IPS-15b (cell line): Measurements from ENCODE around the gene MICA.
A peak's percentile ranks its signal among the peaks of the same experiment; 100 is the strongest.
"Not testable (repeated sequence)": the region's sequence is repeated elsewhere in the genome, so short reads cannot be mapped to it uniquely, and the experiment has no call there.

Experiments used
- H3K27me3 ChIP-seq: one replicate; pipeline ENCODE4 v1.6.1; 2013; ENCODE audit warnings: low read length; ENCODE audit not compliant: control insufficient read depth, insufficient read depth
- H3K36me3 ChIP-seq: one replicate; pipeline ENCODE4 v1.6.1; 2013; ENCODE audit warnings: low read length; ENCODE audit not compliant: control insufficient read depth, insufficient read depth
- H3K4me1 ChIP-seq: one replicate; pipeline ENCODE4 v1.6.1; 2013; ENCODE audit warnings: mild to moderate bottlenecking, low read length; ENCODE audit not compliant: control insufficient read depth, insufficient read depth
- H3K4me3 ChIP-seq: one replicate; pipeline ENCODE4 v1.5.1; 2013; ENCODE audit warnings: low read depth, low read length
- H3K9ac ChIP-seq: one replicate; pipeline ENCODE4 v1.6.1; 2013; ENCODE audit warnings: low read depth, mild to moderate bottlenecking, low read length
- H3K9me3 ChIP-seq: one replicate; pipeline ENCODE4 v1.6.1; 2013; ENCODE audit warnings: mild to moderate bottlenecking, low read length; ENCODE audit not compliant: control insufficient read depth, insufficient read depth

Gene MICA

DNA sequence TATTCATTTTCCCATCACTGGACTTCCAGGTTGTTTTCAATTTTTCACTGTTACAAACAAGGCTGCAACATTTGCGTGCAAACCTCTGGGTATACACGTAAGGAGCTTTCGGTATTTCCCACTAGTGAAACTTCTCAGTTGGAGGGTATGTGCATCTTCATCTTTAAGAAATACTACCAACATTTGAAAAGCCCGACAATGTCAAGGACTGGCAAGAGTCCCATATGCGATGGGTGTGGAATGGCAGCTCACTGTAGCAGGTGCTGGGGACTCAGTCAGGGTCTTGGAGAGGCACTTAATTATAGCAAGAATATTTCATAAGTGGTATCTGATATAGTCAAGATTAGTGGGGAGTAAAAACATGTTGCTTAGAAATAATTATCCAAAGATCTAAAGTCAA lies 37.5 kb upstream of the MICA start:
- Histone ChIP-seq H3K4me3 (no peak overlapping the region), H3K9ac (no peak overlapping the region), H3K9me3 (no peaks in the 10 kb centered on the region), H3K36me3 (no peaks in the 10 kb centered on the region), H3K4me1 (no peaks in the 10 kb centered on the region), H3K27me3 (peaks cover 42% of the 10 kb centered on the region)

DNA sequence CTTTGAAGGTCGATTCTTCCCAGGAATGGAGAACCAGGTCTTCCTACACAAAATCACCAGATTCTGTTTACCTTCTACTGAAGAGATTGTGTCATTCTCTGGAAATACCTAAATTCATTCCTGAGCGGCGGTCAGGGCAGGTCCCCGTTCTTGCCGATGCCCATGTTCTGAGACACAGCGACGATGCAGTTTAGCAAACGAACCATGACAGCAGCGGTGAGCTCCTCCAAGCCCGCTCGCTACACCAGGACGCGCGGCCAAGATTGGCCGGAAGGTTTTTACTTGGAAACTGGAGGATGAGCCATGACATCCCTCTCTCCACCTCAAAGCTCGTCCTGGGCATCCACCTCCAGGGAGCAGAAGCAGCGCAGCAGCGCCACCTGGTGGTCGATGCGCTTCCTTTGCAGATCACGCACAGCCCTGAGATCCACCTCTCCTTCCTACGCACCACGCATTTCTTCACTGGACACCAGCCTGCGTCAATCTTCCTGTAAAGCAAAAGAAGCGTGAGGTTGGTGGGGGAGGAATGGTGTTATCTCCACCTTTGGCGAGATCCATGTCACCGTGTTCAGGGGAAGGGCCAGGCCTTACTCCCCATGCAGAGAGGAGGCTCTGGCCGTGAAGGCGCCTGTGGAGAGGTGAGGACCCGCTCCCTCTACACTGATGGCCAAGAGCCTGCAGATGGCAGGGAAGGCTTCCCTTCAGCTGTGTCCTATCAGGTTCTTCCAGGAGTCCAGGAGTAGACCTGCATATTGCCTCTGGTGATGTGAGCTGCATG lies 36.5 kb upstream of the MICA start:
- Histone ChIP-seq H3K36me3 (no peaks in the 10 kb centered on the region), H3K4me1 (no peaks in the 10 kb centered on the region), H3K9me3 (no peaks in the 10 kb centered on the region), H3K9ac (no peak overlapping the region), H3K27me3 (peaks cover 42% of the 10 kb centered on the region), H3K4me3 (peak overlapping the region; percentile 45)

DNA sequence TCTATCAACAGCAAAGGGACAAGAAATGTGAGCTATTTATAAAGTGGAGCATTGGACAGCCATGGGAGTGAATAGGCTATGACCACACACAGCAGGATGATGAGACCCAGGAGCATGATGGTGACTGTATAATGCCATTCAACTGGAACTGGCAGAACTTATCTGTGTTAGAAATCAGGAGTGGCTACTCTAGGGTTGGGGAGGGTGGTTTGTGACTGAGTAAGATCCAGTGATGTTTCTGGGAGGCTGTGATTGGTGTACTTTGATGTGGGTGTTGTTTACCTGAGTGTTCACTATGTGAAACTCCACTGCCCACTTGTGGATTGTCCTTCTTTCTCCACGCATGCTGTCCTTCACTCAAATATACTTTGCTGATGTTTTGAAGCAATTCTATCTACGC lies 34.9 kb upstream of the MICA start:
- H3K9me3 ChIP-seq = no peaks in the 10 kb centered on the region
- H3K9ac ChIP-seq = no peak overlapping the region
- H3K27me3 ChIP-seq = peaks cover 34% of the 10 kb centered on the region
- no peaks in the 10 kb centered on the region for H3K36me3 ChIP-seq
- H3K4me1 ChIP-seq = no peaks in the 10 kb centered on the region
- H3K4me3 ChIP-seq = no peak overlapping the region

DNA sequence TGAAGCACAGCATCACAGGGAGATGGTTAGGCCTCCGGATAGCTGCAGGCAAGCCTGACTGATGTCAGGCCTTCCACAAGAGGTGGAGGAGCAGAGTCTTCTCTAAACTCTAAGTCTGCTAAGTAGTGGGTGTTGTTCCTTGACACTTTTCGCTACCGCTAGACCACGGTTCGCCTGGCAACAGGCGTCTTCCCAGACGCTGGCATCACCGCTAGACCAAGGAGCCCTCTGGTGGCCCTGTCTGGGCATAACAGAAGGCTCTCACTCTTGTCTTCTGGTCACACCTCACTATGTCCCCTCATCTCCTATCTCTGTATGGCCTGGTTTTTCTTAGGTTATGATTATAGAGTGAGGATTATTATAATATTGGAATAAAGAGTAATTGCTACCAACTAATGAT lies 29.3 kb upstream of the MICA start:
- not testable (repeated sequence) for H3K27me3 ChIP-seq, H3K4me1 ChIP-seq, H3K9ac ChIP-seq, H3K36me3 ChIP-seq, H3K9me3 ChIP-seq, H3K4me3 ChIP-seq

DNA sequence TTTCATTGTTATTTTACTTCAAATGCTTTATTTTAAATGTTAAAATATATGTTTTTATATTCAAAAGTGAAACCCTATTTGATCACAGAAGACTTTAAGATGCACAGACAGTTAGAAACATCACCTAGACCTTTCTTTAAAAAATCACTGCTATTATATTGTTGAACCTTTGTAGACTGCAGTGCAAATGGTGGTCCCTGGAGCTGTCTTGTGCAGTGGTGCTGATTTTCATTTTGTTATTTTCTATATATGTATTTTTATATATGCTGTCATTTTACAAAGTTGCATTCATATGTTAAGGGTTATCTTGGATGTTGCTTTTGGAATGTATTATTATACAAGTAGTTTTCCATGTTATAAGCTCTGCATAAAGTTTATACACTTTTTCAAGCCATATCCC lies 27.7 kb upstream of the MICA start:
- H3K9me3 ChIP-seq = no peaks in the 10 kb centered on the region
- H3K36me3 ChIP-seq = no peaks in the 10 kb centered on the region
- peaks cover 3% of the 10 kb centered on the region for H3K27me3 ChIP-seq
- no peak overlapping the region for H3K4me3 ChIP-seq
- H3K9ac ChIP-seq = no peak overlapping the region
- H3K4me1 ChIP-seq = no peaks in the 10 kb centered on the region

DNA sequence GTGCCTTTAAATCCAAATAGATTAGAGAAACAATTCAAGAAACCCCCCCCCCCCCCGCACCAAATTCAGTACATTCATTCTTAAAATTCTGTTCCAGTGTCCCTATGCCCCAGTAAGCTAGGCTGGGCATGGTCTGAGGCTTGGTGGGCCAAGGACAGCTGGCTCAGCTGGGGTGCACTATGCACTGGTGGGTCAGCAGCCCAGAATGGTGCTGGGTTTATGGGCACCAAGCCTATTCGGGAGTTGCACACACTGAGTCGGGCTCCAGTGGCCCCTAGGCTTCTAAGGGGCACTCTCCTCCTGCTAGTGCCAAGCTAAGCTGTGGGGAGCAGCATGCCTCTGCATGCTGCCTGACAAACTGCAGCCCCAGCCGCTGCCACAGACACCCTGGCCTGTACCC lies 26.4 kb upstream of the MICA start:
- Histone ChIP-seq H3K9ac (no peak overlapping the region), H3K36me3 (no peaks in the 10 kb centered on the region), H3K4me3 (no peak overlapping the region), H3K27me3 (peaks cover 3% of the 10 kb centered on the region), H3K4me1 (no peaks in the 10 kb centered on the region), H3K9me3 (no peaks in the 10 kb centered on the region)

DNA sequence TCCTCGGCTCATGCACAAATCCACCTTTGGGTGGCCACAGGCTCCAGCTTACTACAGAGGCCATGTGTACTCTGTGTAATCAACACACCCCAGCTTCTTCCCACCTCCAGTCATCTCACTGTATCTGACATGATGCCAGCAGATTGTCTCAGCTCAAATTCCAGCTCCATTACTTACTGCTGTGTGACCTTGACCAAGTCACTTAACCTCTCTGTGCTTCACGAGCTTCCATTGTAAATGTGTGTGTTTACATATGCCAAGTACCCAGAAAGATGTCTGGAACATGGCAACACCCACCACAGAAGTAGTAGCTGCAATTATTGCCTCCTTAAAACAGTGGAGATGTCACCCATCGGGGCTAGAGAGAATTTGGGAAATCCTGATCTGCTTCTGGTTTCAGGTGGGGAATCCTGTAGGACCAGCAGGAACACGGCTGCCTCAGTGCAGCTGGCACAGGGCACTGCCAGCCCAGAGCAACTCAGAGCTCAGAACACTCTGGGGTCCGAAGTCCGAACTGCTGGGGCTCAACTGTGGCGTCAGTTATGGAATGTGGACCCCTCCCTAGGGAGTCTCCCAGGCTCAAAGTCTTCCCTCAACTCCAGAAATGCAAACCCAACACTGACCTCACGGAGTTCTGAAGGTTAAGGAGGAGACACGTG lies 25.2 kb upstream of the MICA start:
- Histone ChIP-seq H3K4me3 (no peak overlapping the region), H3K27me3 (peaks cover 3% of the 10 kb centered on the region), H3K4me1 (no peaks in the 10 kb centered on the region), H3K9me3 (no peaks in the 10 kb centered on the region), H3K36me3 (no peaks in the 10 kb centered on the region), H3K9ac (no peak overlapping the region)

DNA sequence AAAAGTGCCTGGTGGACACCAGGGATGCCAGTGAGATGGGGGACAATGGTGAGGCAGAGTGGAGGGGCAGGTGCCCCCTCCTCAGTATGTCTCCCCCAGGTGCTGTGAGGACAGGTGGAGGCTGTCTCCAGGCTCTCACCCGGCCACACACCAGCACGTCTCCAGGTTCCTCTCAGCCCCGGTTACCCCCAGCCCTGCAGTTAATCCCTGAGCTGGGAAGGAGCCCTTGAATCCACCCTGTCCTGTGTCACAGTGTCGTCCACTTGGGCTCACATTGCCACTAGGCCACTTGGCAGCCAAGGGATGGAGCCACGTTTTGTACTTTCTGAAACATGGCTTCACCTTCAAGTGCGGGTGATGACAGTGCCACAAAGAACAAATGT lies 24.7 kb upstream of the MICA start:
- H3K27me3 ChIP-seq = peaks cover 3% of the 10 kb centered on the region
- no peak overlapping the region for H3K9ac ChIP-seq
- H3K36me3 ChIP-seq = no peaks in the 10 kb centered on the region
- H3K4me3 ChIP-seq = no peak overlapping the region
- no peaks in the 10 kb centered on the region for H3K4me1 ChIP-seq
- H3K9me3 ChIP-seq = no peaks in the 10 kb centered on the region

DNA sequence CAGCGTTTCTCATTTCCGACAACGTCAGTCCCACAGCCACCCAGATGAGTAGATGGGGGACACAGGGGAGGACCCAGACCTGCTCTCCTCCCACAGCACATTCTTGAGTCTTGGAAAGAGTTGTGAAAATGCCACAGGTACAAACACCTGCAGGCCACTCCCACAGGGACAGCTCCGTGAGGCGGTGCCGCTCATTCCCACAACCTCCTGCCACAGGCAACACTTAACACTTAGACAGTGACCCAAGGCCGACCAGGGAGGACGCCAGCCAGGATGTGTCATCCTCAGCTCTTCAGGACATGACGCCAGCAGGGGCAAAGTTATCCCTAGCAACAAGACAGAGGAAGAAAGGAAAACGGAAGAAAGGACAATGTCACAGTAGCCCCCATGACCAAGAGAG lies 23.5 kb upstream of the MICA start:
- Histone ChIP-seq H3K27me3 (peaks cover 3% of the 10 kb centered on the region), H3K4me1 (no peaks in the 10 kb centered on the region), H3K4me3 (no peak overlapping the region), H3K9ac (no peak overlapping the region), H3K36me3 (no peaks in the 10 kb centered on the region), H3K9me3 (no peaks in the 10 kb centered on the region)

DNA sequence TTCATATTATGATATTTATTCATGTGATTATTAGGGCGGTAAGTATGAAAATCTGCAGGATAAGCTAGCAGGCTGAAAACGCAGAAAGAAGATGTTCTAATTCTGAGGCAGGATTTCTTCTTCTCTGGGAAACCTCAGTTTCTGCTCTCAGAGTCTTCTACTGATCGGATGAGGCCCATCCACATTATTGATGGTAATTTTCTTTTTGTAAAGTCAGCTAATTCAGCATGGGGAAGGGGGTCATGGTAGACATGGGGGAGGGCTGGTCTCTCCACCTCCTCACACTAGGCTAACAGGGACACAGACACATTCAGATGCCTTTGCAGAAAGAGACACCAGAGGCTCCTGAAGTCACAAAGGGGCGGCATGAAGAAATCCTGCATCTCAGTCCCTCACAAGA lies 21.7 kb upstream of the MICA start:
- Histone ChIP-seq H3K36me3 (no peaks in the 10 kb centered on the region), H3K4me1 (no peaks in the 10 kb centered on the region), H3K4me3 (no peak overlapping the region), H3K9ac (no peak overlapping the region), H3K27me3 (peaks cover 3% of the 10 kb centered on the region), H3K9me3 (no peaks in the 10 kb centered on the region)

DNA sequence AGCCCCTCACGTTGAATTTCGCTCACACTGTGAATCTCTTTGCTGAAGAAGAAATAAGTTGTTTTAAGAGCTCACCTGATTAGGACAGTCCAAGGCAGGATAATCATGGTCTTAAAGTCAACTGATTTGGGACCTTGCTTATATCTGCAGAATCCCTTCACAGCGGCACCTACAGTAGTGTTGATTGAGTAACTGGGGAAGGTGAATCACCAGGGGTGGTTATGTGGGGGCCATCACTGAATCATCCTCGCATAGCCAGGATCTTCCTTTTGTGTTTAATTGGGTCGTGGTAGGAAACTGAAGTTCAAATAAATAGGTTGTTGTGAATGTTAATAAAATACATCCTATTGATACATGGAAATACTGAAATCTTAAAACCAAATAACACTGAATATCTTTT lies 20.2 kb upstream of the MICA start:
- Histone ChIP-seq H3K4me3 (no peak overlapping the region), H3K36me3 (no peaks in the 10 kb centered on the region), H3K4me1 (no peaks in the 10 kb centered on the region), H3K9me3 (no peaks in the 10 kb centered on the region), H3K9ac (no peak overlapping the region), H3K27me3 (peaks cover 2% of the 10 kb centered on the region)

DNA sequence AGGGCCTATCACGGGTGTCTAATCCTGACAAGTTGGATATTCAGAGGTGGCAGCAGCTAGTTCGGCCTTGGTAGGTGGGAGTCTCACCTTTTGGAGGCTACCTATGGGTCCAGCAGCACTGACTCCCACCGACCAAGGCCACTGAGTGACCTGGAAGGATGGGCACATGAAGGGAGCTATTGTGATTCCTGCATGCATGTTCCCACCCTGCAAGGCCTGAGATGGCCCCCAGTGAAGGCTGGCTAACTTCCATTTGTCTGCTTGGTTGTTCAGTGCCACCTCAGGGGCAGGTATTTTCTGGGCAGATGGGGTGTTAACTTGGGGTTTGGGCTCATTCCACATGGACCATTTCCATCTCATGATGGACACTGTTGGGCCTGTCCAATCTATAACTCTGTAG lies 18.4 kb upstream of the MICA start:
- H3K4me3 ChIP-seq = no peak overlapping the region
- H3K9me3 ChIP-seq = no peaks in the 10 kb centered on the region
- no peaks in the 10 kb centered on the region for H3K4me1 ChIP-seq
- no peaks in the 10 kb centered on the region for H3K36me3 ChIP-seq
- H3K9ac ChIP-seq = no peak overlapping the region
- no peaks in the 10 kb centered on the region for H3K27me3 ChIP-seq
